Measurements from ENCODE around the gene SKAP1.
"Not testable (repeated sequence)": the region's sequence is repeated elsewhere in the genome, so short reads cannot be mapped to it uniquely, and the experiment has no call there.

The SKAP1 gene

DNA sequence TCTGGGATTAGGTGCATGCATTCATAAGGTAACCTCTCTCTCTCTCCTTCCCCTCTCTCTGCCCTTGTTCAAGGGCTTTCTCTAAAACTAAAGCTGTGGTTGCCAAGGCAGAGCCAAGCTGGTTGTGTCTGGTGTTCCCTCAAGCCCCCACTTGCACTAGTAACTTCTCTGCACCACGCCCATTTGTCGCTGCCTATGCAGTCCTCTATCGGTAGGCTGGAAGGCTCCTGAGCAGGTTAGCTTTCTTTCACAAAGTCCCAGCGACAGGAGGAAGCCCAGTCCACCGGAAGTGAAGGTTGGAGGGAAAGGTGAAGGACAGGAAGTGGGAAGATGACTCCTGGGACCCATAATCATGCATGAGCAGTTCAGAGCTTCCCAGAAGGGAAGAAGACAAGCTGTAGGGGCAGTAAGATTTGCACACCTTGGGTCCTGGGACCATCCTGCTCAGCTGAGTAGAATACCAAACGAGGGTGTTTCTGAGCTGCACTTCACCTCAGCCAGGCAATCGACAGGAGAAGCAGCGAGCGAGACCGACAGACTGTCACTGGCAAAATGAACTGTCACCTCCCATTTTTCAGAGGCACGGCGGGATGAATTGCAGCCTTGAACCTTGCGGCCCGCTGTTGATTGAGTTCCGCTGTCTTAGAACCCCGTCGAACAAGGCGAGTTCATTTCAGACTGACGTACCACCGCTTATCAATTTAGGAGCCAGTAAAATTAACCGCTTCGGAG is 14.7 kb upstream of the SKAP1 start:
- DNase-seq = no peak

DNA sequence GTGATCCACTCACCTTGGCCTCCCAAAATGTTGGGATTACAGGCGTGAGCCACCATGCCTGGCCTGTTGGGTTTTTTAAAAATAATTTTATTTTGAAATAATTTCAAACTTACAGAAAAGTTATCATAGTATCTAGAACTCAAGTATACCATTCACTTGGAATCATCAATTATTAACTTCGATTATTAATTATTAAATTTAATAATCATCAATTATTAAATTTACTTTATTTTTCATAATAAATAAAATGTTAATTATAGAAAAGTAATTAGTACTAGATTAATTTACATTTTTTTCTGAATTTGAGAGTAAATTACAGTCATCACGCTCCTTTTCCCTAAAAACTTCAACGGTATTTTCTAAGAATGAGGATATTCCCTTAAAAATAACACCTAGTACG is 13.7 kb upstream of the SKAP1 start:
- DNase-seq = no peak

DNA sequence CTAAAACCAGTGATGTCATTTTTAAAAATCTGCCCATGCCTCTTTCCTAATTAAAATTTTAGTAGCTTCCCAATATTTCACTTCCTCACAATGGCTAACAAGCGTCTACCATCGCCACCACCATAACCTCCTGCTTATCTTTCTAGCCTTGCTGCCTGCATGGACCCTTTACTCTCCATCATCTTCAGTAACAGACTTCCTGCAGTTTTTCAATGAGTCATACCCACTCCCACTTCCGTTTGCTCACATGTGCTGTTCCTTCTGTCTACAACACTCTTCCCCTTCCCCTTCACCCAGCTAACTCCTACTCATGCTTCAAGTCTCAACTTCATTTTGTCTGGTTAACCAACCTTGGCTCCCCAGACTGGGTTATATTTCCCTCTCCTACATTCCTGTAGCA is 12.8 kb upstream of the SKAP1 start:
- no peak for DNase-seq

DNA sequence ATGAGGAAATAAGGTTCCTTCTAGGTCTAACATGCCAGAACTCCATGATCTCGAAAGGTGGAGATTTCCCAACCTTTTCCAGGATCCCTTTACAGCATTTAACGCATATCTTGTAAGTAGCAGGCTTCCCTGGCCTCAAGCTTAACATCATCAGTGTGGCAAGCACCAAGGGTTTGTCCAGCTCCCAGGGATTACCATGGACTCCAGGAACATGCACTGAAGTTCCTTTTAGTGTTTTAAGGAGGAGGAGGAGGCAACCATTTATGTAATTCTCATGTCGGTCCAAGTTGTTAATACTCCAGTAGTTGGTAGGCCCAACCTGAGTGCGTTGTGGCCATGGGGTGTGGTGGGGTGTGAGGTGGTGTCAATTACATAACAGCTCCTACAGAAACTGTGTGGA is 11.8 kb upstream of the SKAP1 start:
- no peak for DNase-seq

DNA sequence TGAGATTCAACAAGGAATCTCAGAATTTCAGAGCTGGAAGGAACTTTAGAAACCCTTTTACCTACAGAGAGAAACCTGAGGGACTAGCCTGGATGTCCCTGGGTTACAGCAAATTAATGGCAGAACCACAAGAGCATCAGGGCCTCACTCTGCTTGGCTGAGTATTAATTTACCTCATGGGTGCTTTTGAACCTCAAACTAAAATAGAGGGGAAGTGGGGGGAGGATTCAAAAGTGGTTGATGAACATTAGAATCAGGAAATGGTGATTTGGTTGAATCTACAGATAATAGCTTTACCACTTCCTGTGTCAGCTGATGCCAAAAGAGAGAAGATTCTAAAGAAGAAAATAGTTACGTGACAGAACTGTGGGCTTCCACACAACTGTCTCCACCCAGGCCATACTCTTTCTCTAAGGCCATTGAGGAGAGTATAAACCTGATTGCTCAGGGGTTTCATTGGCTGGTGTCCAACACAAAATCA is 11.3 kb upstream of the SKAP1 start:
- no peak for DNase-seq

DNA sequence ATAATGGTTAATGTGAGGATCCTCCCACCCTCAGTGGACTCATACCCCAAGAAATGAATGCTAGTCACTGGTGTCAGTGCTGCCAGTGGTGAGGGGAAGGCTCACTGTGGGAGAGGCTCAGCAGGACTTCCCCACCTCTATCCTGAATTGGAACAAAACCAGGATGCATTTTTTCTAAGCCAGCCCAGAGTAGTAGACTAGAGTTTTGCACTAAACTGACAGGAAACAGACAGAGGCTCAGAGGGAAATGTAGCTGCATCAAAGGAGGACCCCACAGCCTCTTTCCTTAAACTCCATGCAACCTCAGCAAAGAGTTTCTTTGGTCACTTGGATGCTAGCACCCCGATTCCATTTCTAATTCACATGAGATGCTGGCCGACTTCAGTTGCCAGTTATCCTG is 10.7 kb upstream of the SKAP1 start:
- no peak for DNase-seq

DNA sequence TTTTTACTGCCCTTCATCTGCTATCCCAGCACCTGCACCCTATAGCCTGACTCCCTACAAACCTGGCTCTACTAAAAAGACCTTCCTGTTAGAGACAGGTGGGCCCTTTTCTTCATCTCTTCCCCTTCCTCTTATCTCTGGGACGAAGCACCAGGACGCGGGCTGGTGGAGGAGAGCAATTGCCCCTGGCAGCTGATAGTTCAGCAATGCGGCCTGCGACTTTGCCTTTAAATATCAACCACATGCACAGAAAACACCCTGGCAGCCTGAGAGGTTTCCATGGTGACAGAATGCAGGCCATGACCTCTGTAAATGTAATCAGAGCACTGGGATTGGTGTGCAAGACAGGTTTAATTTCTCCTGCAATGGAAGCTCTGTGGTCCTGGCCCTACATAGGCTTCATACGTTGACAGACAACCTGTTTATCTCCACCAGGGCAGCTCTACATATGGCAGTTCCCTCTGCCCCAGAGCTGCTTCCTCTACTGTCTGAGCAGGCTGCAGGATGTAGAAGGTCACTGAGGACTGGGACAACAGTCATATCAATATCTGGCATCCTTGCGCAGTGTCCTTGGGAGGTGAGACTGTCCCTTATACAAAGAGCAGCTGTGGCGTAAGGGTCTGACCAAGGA is 10.0 kb upstream of the SKAP1 start:
- no peak for DNase-seq

DNA sequence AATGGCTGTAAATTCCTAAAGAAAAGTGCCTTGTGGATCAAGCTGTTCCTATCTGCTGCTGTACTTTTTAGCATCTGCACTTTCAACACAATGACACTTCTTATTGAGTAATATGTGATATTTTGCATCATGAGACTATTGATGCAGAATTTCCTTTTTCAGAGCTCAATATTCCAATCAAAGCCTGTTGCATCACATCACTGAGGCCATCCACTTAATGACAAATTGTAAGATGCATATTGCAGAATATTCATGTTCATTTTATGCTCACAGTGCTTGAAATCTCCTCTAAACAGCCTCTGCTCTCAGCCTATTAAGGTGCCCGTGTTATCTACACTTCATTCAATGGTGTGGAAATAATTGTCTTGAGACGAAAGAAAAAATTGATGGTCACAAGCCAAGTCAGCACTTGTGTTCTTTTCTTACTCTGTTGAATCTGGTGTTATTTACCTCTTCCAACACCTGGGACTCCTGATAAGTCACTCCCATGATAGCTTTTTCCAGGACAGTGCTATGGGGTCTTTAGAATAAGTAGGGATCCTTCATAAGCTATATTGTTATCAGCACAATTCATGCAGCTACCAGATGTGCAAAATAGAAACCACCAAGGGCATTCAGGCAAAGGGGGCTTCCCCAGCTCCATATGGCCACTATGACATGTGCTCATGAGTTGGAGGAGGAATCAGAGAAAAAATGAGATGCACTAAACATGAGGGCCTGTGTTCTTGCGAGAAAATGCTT is 9.3 kb upstream of the SKAP1 start:
- DNase-seq = no peak

DNA sequence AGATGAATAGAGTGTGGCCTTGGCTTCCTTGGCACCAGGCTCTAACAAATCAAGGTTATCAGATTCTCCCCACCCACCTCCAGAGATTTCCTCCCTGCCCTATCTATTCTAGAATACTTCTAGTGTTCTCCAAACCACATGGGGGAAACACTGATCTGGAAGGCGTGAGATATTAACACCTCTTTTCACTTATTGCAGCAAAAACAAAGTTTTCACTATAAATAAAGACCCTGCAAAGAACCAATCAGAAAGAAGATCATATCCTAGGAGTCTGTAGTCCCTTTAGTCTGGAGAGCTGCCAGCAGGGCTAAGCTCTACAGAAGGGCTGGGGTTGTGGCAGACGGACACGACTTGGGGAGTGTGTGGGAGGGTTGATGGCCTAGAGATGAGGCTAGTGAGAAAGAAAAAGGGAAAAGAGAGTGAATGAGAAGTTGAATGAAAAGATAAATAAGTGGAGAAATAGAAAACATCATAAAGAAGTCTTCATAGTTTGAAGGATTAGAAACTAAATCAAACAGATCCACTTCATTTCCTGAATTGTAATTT is 8.6 kb upstream of the SKAP1 start:
- no peak for DNase-seq

DNA sequence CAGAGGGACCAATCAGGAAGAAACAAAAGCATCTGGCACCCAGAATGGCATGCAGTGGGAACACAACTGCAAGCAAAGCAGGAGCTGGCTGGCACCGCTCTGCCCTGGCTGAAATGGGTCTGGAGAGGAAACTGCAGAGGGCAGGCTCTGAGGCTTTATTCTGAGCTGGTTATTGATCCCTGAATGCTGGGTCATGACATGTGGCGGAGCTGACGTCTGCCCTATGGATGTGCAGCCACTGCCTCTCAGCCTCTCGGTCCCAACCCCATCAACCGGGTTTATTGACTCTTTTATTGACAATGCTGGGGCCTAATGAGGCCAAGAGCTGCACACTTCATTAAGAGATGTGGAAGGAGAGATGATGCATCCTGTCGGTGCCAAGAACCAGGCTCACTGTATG is 3.9 kb upstream of the SKAP1 start:
- DNase-seq = no peak

DNA sequence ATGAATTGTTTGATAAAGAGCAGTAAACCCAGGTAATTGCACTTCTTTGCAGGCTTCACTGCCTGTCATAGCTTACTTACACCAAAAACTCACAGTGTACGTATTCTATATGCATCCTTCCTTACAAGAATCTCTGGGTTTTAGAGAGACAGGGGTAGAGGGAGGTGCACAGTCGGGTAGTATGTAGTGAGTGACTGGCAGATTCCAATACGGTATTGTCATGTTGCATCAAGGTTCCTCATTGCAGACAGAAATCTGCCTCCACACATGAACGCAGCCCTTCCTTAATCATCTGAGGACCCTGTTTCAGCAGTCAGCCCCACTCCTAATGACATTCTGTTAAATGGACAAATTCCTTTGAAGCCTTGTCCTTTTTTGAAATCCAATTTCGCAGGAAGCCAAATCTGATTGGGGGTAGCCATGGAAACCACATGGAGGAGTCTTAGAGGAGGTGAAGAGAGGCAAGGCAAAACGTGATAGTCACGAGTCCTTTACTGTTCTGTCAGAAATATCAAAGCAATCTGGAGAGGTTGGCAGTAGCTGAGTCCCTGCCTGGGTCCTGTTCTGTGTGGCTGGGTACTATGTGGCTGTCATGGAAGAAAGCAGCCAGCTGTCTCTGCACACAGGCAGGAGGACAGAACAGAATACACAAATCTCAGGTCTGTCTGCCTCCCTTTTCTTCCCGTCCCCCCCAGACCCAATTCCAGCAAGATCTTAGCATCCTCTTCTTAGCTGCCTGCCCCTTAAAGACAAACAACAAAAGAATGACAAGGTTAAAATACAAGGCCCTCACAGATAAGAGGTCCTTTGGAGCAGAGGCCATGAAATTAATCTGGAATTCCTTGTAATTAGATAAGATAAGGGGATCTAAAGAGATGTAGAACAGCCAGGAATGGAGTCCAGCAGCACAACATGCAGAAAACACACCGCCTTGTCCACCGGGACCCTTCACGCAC is 3.1 kb upstream of the SKAP1 start:
- no peak for DNase-seq

DNA sequence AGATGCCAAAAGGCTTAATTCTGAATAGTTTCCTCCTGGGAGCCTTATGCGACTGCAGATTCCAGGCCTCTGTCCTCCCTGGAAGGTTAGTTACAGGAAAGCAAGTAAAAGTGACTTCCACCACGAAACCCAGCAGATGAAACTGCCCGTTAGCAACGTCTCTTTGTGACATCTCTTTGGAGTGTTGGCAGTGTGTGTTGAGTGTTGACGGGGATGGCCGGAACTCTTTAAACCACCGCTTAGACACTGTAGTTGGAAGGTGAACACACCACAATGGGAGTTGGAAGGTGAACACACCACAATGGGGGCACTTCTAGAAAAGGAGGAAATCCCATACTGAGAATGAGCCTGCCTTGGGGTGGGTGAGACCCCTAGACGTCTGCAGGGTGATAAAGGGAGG is 858 bp downstream of the SKAP1 start:
- no peak for DNase-seq

DNA sequence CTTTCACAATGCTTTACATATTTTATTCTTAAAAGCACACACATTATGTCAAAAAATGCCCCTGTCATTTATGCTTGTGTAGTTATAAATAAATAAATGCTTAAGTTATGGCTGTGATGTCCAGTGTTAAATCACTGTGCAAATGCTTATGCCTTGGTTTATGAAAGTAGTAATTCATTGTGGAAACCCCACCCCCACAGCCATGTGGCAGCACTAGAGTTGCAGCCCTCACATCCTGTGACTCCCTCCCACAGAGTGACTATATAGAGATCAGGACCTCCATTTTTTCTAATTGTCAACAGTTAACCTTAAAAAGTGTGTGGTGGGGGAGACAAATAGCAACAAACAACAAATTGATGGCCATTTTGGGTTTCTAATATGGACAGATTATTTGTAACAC is 2.4 kb downstream of the SKAP1 start:
- DNase-seq = no peak

DNA sequence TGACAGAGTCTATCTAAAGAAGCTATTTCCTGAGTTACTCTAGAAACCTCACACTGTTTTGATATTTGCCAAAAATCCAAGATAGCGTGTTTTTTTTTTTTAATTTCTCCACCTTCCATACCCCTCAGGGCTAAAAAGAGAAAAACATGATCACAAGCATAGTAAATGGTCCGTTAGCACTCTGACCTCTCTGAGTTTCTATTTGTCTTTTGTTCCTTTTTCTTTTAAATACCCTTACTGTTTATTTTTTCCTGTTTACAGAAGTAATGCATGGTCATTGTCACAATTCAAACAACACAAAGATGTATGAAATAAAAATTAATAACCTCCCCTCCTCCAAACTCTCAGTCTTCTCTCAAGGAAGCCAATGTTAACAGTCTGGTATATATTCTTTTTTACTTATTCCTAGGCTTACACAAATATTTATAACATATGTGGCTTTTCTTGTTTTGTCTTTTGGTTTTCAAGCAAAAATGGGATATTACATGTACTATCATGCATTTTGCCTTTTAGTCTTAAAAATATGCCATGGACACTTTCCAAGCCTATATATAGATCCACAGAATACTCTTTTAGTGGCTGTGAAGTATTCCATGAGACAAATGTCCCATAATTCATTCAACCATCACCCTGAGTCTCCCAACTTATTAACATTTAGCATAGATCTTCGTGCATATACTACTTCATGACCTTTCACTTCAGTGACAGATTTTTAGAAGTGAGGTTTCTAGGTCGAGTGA is 3.1 kb downstream of the SKAP1 start:
- DNase-seq = no peak

DNA sequence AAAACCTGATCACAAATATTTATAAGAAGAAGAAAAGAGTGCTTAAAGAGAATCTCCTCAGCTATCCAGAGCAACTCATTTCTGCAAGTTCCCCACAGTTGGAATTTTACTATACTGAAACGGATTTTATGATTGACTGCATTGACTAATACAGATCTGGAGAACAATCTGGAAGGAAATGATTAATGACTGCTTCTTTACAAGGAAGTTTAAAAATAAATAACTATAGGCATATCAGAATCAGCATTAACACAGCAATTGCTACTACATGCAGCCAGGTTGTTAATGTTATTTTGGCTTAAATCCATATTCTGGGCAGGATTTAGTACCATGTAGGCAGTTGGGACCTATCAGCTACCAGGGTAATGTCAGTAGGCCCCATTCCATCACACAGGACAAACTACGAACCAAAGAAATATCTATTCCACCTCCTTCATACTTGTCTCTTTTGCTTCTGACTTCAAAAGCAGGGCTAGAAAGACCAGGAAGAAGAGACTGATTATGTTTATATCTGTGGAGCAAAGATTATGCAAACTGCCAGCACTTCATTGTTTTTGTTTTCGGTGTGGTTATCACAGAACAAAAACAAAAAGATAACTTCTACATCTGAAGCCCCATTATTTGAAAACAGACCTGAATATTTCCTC is 3.9 kb downstream of the SKAP1 start:
- no peak for DNase-seq

DNA sequence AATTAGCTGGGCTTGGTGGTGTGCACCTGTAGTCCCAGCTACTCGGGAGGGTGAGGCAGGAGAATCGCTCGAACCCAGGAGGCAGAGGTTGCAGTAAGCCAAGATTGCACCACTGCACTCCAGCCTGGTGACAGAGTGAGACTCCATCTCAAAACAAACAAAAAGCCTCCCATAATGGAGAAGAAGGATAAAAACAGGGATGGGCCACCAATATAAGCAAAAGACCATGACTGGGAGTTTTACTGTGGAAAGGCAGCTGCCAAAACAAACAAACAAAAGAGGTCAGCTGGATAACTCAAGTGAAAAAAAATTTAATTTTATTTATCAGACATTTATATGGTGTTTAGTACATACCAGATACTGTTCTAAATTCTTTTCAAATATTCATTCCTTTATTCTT is 8.0 kb downstream of the SKAP1 start:
- DNase-seq = not testable (repeated sequence)

DNA sequence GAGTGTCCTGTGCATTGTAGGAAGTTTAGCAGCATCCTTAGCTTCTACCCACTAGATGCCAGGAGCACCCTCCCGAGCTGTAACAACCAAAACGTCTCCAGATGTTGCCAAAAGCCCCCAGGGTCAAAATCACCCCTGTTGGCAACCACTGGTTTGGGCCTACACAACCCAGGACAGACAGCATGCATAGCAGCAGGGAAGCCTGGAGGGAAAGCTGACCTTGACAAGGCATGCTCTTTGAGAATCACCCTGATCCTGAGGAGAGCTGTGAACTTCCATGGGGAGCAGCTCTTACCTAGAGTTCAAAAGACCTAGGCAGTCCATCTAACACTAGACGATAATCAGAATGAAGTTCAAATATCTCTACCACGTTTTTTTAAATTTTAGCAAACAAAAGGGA is 9.2 kb downstream of the SKAP1 start:
- no peak for DNase-seq

DNA sequence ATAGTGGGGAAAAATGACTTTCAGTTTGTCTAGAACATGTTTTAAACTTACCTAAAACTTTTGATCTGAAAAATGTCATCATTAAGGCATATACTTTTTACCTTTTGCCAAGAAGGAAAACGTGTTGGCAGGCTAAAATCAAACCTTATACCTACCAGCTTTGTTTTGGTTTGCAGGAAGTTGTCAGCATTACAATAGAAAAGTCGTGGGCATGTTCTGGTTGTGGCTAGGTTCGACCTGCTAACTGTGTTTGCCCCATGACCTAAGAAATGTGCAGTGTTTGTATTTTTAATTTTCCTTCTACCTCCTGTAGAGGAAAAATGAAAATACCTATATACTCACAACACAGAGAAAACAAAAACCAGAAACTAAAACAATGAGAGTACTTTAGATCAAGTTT is 13.0 kb downstream of the SKAP1 start:
- DNase-seq = no peak

DNA sequence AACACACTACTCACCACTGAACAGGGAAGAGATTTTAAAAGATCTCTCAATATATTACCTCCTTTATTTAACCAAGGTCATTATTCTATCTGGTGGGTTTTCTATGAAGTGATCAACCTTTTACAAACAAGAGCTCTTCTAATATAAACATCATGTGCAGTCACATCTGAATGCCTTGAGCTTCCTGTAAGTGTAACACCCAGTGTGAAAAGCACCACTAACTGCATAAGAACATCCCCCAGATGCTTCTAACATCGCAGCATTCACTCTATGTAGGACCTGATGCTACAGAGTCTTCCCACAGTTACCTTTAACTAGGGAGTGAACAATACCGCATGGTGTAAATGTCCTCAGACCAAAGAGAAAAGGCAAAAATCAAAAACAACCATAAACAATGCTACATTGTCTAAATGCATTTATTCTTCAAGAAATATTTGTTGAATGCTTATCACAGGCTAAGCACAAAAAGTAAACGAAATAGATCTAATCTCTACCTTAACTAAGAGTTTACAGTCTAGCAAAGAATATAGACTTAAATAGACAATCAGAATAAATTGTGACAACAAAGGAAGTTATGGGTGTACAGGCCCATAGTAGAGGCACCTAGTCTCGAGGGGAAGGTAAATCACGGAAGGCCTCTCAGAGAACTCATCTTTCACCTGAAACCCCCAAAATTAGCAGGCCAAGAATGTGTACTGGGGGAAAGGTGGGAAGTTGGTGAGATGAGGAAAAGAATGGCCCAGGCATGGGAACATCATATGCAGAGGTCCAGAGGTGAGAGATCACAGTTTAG is 16.2 kb downstream of the SKAP1 start:
- DNase-seq = no peak

DNA sequence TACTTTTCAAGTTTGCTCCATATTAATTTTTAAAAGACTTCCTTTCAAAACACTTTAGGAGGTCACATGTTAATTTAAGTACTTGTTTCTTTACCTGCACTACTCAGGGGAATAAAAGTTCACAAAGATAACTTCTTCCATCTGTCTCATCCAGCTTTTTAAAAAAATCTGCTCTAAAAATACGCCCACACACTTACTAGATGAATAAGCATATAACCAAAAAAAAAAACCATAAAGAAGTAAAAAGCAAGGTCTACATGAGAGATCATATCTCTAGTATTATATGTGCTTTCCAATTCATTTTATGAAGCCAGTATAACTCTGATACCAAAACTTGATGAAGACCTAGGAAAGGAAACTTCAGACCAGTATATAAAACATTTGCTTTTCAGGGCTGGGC is 17.2 kb downstream of the SKAP1 start:
- no peak for DNase-seq

DNA sequence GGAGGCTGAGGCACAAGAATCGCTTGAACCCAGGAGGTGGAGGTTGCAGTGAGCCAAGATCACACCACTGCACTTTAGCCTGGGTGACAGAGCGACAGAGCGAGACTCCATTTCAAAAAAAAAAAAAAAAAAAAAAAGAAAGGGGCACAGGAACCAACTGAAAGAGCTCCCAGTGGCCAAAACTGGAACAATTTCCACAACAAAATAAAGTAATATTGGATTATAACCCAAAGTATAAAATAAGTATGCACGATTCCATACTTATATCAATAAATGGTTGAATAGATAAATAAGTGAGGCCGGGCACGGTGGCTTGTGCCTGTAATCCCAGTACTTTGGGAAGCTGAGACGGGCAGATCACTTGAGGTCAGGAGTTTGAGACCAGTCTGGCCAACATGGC is 19.2 kb downstream of the SKAP1 start:
- not testable (repeated sequence) for DNase-seq

All from NCI-H446 treated with DMSO at 0.1 percent for 48 hours (cell line).